C4-2B (cell line): ENCODE data around the gene AGT.

ENCODE experiments used
- CTCF ChIP-seq: fragments of 450-650 bp; conservative IDR thresholded peaks from 2 replicates; pipeline ENCODE4 v1.5.1; 2017; ENCODE audit warnings: mild to moderate bottlenecking
- ZFX ChIP-seq: fragments of 450-650 bp; IDR thresholded peaks from 2 replicates; pipeline ENCODE4 v1.6.1; 2017

- TF ChIP-seq CTCF: no peak
- TF ChIP-seq ZFX: no peak
These were observed 23.8 kb downstream of the AGT start for GRCh38 chr1:230690101-230690500.
